ENCODE data around the gene RAPGEF4.
"Not testable (repeated sequence)": the region's sequence is repeated elsewhere in the genome, so short reads cannot be mapped to it uniquely, and the experiment has no call there.

RAPGEF4 gene

GRCh38 chr2:172791953-172792352 is 56.3 kb downstream of the RAPGEF4 start:
- H3K27me3 ChIP-seq = no peaks in the 10 kb centered on the region
- H3K27ac ChIP-seq = no peak overlapping the region
- no peaks in the 10 kb centered on the region for H3K36me3 ChIP-seq
- no peak overlapping the region for H3K4me3 ChIP-seq (ENCODE audit: low read depth in 1 of 2, low read length in 1 of 2)
- TF ChIP-seq, protein P1, sequence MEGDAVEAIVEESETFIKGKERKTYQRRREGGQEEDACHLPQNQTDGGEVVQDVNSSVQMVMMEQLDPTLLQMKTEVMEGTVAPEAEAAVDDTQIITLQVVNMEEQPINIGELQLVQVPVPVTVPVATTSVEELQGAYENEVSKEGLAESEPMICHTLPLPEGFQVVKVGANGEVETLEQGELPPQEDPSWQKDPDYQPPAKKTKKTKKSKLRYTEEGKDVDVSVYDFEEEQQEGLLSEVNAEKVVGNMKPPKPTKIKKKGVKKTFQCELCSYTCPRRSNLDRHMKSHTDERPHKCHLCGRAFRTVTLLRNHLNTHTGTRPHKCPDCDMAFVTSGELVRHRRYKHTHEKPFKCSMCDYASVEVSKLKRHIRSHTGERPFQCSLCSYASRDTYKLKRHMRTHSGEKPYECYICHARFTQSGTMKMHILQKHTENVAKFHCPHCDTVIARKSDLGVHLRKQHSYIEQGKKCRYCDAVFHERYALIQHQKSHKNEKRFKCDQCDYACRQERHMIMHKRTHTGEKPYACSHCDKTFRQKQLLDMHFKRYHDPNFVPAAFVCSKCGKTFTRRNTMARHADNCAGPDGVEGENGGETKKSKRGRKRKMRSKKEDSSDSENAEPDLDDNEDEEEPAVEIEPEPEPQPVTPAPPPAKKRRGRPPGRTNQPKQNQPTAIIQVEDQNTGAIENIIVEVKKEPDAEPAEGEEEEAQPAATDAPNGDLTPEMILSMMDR (IDR thresholded peaks at IDR 0.05) = no peak
- H3K4me1 ChIP-seq (ENCODE audit: control insufficient read depth in 1 of 2, insufficient read depth in 1 of 2, low read depth in 1 of 2, low read length in 1 of 2) = no peaks in the 10 kb centered on the region
- H3K9me3 ChIP-seq = no peaks in the 10 kb centered on the region

DNA sequence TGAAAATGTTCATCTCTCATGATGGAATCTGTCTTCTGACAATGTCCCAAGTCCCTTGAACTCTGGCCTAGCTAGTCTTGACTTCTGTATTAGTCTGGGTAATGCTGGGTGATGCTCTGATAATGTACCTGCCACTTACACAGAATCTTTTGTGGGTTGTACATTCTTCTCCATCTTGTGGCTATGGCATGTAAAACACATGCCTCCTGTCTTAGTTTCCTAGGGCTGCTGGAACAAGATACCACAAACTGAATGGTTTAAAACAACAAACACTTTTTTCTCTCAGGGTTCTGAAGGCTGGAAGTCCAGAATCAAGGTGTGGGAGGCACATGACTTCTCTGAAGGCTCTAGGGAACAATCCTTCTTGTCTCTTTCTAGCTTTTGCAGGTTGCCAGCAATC is 57.1 kb downstream of the RAPGEF4 start:
- H3K4me3 ChIP-seq (ENCODE audit: low read depth in 1 of 2, low read length in 1 of 2) = no peak overlapping the region
- H3K27ac ChIP-seq = no peak overlapping the region
- no peaks in the 10 kb centered on the region for H3K4me1 ChIP-seq (ENCODE audit: control insufficient read depth in 1 of 2, insufficient read depth in 1 of 2, low read depth in 1 of 2, low read length in 1 of 2)
- H3K9me3 ChIP-seq = no peaks in the 10 kb centered on the region
- no peaks in the 10 kb centered on the region for H3K27me3 ChIP-seq
- no peaks in the 10 kb centered on the region for H3K36me3 ChIP-seq
- TF ChIP-seq, protein P1 (IDR thresholded peaks at IDR 0.05) = no peak

GRCh38 chr2:172803308-172803707 is 67.7 kb downstream of the RAPGEF4 start:
- not testable (repeated sequence) for H3K36me3 ChIP-seq, H3K9me3 ChIP-seq, H3K27ac ChIP-seq

DNA sequence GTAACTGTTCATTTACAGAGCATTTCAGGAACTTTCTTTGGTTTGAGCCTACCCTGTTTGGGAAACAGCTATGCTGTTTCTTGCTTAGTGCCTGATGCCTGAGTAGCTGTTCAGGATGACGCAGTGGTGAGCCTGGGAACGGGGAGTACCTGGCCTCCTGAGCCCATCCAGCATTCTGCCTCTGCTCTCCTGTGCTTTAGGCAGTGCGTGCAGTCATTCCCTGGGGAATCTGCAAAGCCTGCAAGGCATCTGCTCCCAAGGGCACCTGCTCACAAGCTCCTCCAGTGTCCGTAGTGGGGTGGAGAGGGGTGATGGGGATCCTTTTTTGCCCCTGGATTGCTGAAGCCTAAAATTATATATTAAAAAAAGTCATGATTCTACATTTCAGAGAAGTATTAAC is 68.8 kb downstream of the RAPGEF4 start:
- no peak overlapping the region for H3K27ac ChIP-seq
- TF ChIP-seq, protein P1 (IDR thresholded peaks at IDR 0.05) = no peak
- H3K27me3 ChIP-seq = no peaks in the 10 kb centered on the region
- H3K9me3 ChIP-seq = no peaks in the 10 kb centered on the region
- H3K4me1 ChIP-seq (ENCODE audit: control insufficient read depth in 1 of 2, insufficient read depth in 1 of 2, low read depth in 1 of 2, low read length in 1 of 2) = no peaks in the 10 kb centered on the region
- no peak overlapping the region for H3K4me3 ChIP-seq (ENCODE audit: low read depth in 1 of 2, low read length in 1 of 2)
- no peaks in the 10 kb centered on the region for H3K36me3 ChIP-seq

More at GRCh38 chr2:172803308-172803707, 67.7 kb downstream of the RAPGEF4 start:
- H3K27me3 ChIP-seq; H3K4me1 ChIP-seq (ENCODE audit: control insufficient read depth in 1 of 2, insufficient read depth in 1 of 2, low read depth in 1 of 2, low read length in 1 of 2); H3K4me3 ChIP-seq (ENCODE audit: low read depth in 1 of 2, low read length in 1 of 2): not testable (repeated sequence)

DNA sequence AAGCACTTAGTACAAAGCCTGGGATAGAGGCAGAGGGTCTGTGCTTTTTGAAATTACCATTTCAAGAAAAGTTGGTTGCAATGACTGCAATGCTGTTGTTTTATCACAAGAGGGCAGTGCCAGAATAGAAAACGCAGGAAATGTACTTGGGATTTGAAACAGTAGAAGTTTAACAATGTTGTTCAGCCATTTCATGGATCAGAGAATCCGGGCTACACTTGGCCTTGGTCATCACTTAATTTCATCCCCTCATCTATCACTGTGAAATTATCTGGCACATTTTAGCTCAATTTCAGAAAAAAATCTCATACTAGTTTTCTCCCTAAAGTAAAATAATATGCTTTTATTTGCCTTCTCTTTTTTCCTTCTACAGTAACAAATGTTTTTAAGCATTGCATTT is 70.8 kb downstream of the RAPGEF4 start:
- TF ChIP-seq, protein P1 (IDR thresholded peaks at IDR 0.05) = no peak

GRCh38 chr2:172806996-172807395 is 71.4 kb downstream of the RAPGEF4 start:
- Histone ChIP-seq H3K27me3 (peaks cover 23% of the 10 kb centered on the region), H3K36me3 (no peaks in the 10 kb centered on the region), H3K4me1 (ENCODE audit: control insufficient read depth in 1 of 2, insufficient read depth in 1 of 2, low read depth in 1 of 2, low read length in 1 of 2) (no peaks in the 10 kb centered on the region), H3K9me3 (no peaks in the 10 kb centered on the region), H3K4me3 (ENCODE audit: low read depth in 1 of 2, low read length in 1 of 2) (no peak overlapping the region), H3K27ac (no peak overlapping the region)
- TF ChIP-seq, protein P1 (IDR thresholded peaks at IDR 0.05) = no peak

More for the DNA sequence above, 70.8 kb downstream of the RAPGEF4 start:
- H3K27ac ChIP-seq = no peak overlapping the region
- no peaks in the 10 kb centered on the region for H3K36me3 ChIP-seq
- H3K4me3 ChIP-seq (ENCODE audit: low read depth in 1 of 2, low read length in 1 of 2) = no peak overlapping the region
- no peaks in the 10 kb centered on the region for H3K9me3 ChIP-seq
- H3K27me3 ChIP-seq = peaks cover 18% of the 10 kb centered on the region
- no peaks in the 10 kb centered on the region for H3K4me1 ChIP-seq (ENCODE audit: control insufficient read depth in 1 of 2, insufficient read depth in 1 of 2, low read depth in 1 of 2, low read length in 1 of 2)
